Measurements from ENCODE around the gene SLC16A6. TPM values are rescaled to one million over a fixed set of nuclear protein-coding genes. Genes with fewer than 3 reads are reported as not detected.

The SLC16A6 gene
- total and polyA plus RNA-seq, 2 of the 4 experiments (the other 2 are of a cell fraction) = 0.22 to 0.54 TPM

DNA sequence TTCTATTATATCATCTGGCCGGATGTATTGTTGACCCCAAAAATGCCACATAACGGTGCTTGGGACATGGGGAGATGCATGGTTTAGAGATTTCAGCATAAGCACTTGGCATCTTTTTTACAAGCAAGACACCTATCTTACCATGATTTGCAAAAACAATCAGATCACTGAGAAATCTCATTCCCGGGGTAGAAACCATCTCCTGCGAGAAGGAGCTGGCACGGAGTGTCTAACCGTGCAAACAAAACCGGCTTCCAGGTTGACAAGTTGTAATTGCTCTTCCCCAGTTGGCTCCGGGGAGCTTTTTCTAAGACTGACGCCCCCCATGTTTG lies 1.0 kb downstream of the SLC16A6 start:
- no peak overlapping the region for H3K4me2 ChIP-seq (ENCODE audit: low read depth, low read length)
- H3K9ac ChIP-seq (ENCODE audit: low read depth, low read length) = no peak overlapping the region
- ATAC-seq (ENCODE audit: low read depth) (no peak), DNase-seq (no peak)
- intact Hi-C loops (cut with micrococcal nuclease) = loop anchor here (5.0 kb wide), 1 partner anchor 92 kb away; no protein-coding TSS in a partner anchor
- H2BK15ac ChIP-seq (ENCODE audit: low read depth, low read length) = no peak overlapping the region
- H2BK20ac ChIP-seq (ENCODE audit: low read depth, low read length) = no peak overlapping the region
- H3K9me1 ChIP-seq (ENCODE audit: insufficient read depth, low read length) = no peaks in the 10 kb centered on the region
- 28% methylated on average over 4 of the region's 9 CpGs; no CpG with 5 or more reads in 1 of the 2 experiments for WGBS, 2 experiments (ENCODE audit: extremely low coverage in 2 of 2, insufficient read length in 1 of 2)
- in situ Hi-C loops (cut with MboI; ENCODE audit: low sequenced_read_pairs) = no loop called here
- CTCF ChIA-PET = interaction anchor here (0.5 kb wide), 1 partner anchor 118 kb away, joined by 3 read pairs; no protein-coding TSS in a partner anchor
- H3K36me3 ChIP-seq (ENCODE audit: control insufficient read depth, insufficient read depth, low read length) = no peaks in the 10 kb centered on the region
- dilution Hi-C loops (cut with HindIII; ENCODE audit: low sequenced_read_pairs, unreplicated experiment) = no loop called here
- peaks cover 3% of the 10 kb centered on the region for H3K4me1 ChIP-seq (ENCODE audit: control insufficient read depth, insufficient read depth, low read length)
- H3K4me3 ChIP-seq (ENCODE audit: insufficient read depth, low read depth, low read length) = no peak overlapping the region
- H3K9me3 ChIP-seq (ENCODE audit: control insufficient read depth, insufficient read depth, low read length) = no peaks in the 10 kb centered on the region
- no peak overlapping the region for H3K18ac ChIP-seq (ENCODE audit: low read depth, low read length)
- no peak overlapping the region for H2BK5ac ChIP-seq (ENCODE audit: low read depth, low read length, poor library complexity, severe bottlenecking)
- H3K23ac ChIP-seq (ENCODE audit: low read depth, low read length) = no peak overlapping the region
- BruUV-seq (replicated peaks) = no TSS peak
- H3K14ac ChIP-seq (replicated peaks; ENCODE audit: low read depth, low read length) = no peak overlapping the region
- H3K56ac ChIP-seq (ENCODE audit: extremely low read depth, insufficient read depth, low read length) = no peak overlapping the region
- H3K79me1 ChIP-seq (ENCODE audit: low read depth in 1 of 2, low read length in 2 of 2) = no peaks in the 10 kb centered on the region
- peaks cover 21% of the 10 kb centered on the region for H3K27me3 ChIP-seq (ENCODE audit: control insufficient read depth, insufficient read depth, low read length)
- H2AK9ac ChIP-seq (replicated peaks; ENCODE audit: low read depth, low read length, poor library complexity) = no peak overlapping the region
- H4K91ac ChIP-seq (ENCODE audit: insufficient read depth, low read depth, low read length) = no peak overlapping the region
- no peak overlapping the region for H2AK5ac ChIP-seq (ENCODE audit: low read depth, low read length)
- H2BK120ac ChIP-seq (ENCODE audit: low read depth, low read length) = no peak overlapping the region
- no peak overlapping the region for H4K8ac ChIP-seq (ENCODE audit: low read depth in 2 of 2, low read length in 2 of 2)
- POLR2A ChIA-PET (ENCODE audit: unreplicated experiment) = interaction anchor here (1.7 kb wide), 1 partner anchor 109 kb away, joined by 4 read pairs; no protein-coding TSS in a partner anchor
- no peak overlapping the region for H2AFZ ChIP-seq (replicated peaks; ENCODE audit: low read length, poor library complexity)
- TF ChIP-seq NFE2L2 (IDR thresholded peaks at IDR 0.05; ENCODE audit: low read depth, low read length) = no peak
- 0 out of 2 replicates have a peak, but pooled peaks have one; percentile 13 for TF ChIP-seq POLR2A (IDR thresholded peaks at IDR 0.05; ENCODE audit: low read depth, low read length)
- H4K5ac ChIP-seq (ENCODE audit: low read depth, low read length) = no peak overlapping the region
- H3K4ac ChIP-seq (ENCODE audit: low read depth, low read length) = no peak overlapping the region
- no peak overlapping the region for H3K27ac ChIP-seq (ENCODE audit: insufficient read depth, low read length)
- no peaks in the 10 kb centered on the region; the same call in 1 of the 2 replicates for H4K20me1 ChIP-seq (ENCODE audit: insufficient read depth, low read length)
